ENCODE measurements around the gene CCNK. TPM values are rescaled to one million over a fixed set of nuclear protein-coding genes. Genes with fewer than 3 reads are reported as not detected.

Gene CCNK
- total RNA-seq, 4 donors from 2014 or later = 21.1 to 26.8 (median 25.1) TPM

DNA sequence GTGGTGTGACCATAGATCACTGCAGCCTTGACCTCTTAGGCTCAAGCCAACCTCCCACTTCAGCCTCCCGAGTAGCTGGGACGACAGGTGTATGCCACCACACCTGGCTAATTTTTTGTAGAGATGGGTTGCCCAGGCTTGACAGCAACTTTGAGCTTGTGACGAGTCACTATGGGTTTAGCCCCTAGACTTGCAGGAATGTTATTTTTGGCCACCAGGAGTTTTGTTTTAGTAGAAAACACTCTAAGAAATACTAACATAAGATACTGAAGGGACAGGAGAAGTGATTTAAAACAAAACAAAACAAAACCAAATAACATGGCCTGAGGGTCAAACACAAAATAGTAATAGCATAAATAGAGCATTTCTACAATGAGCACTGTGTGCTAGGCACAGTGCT lies 27.0 kb upstream of the CCNK start:
- TF ChIP-seq, protein P1, sequence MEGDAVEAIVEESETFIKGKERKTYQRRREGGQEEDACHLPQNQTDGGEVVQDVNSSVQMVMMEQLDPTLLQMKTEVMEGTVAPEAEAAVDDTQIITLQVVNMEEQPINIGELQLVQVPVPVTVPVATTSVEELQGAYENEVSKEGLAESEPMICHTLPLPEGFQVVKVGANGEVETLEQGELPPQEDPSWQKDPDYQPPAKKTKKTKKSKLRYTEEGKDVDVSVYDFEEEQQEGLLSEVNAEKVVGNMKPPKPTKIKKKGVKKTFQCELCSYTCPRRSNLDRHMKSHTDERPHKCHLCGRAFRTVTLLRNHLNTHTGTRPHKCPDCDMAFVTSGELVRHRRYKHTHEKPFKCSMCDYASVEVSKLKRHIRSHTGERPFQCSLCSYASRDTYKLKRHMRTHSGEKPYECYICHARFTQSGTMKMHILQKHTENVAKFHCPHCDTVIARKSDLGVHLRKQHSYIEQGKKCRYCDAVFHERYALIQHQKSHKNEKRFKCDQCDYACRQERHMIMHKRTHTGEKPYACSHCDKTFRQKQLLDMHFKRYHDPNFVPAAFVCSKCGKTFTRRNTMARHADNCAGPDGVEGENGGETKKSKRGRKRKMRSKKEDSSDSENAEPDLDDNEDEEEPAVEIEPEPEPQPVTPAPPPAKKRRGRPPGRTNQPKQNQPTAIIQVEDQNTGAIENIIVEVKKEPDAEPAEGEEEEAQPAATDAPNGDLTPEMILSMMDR (IDR thresholded peaks at IDR 0.05; ENCODE audit: low read depth) = no peak

DNA sequence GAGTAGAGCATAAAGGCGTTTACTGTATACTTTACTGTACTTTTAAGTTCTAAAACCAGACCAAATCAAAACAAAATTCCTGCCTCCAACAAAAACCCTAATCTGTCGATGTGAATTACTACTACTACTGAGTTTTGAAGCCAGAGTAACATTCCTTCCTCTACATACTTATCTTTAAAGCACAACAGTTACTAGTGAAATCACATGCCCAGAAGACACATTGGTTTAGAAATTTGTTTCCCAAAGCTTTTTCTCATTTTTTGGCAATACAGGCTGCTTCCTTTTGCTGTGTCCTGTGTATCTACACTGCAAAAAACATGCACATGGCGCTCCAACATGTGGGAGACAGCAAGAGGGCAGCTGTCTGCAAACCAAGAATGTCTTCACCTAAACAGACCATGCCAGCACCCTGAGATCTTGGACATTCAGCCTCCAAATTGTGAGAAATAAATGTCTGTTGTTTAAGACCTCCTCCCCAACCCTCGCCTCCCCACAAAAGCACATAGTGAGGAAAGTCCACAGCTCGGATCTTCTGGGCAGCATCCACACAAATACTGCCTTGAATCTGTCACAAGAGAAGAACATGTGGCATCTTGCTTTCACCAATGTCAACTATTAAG lies 21.6 kb upstream of the CCNK start:
- TF ChIP-seq, protein P1 (IDR thresholded peaks at IDR 0.05; ENCODE audit: low read depth) = no peak

DNA sequence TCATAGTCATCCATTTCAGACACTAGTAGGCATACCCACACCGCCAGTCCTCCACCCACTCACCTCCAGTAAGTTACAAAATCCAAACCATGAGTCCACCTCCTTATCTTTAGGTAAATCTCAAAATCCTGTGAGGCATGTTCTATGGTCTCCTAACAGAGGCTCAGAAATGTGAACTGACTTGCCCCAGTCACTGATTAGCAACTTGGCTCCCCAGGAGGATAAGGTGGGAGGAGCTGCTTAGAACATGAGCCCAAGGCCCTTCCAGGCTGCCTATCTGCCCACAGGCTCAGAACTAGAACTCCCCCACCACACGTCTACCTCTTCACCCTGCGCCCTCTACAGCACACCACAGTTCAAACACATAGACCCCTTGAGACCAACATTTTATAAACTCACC lies 20.4 kb upstream of the CCNK start:
- TF ChIP-seq, protein P1 (IDR thresholded peaks at IDR 0.05; ENCODE audit: low read depth) = no peak

DNA sequence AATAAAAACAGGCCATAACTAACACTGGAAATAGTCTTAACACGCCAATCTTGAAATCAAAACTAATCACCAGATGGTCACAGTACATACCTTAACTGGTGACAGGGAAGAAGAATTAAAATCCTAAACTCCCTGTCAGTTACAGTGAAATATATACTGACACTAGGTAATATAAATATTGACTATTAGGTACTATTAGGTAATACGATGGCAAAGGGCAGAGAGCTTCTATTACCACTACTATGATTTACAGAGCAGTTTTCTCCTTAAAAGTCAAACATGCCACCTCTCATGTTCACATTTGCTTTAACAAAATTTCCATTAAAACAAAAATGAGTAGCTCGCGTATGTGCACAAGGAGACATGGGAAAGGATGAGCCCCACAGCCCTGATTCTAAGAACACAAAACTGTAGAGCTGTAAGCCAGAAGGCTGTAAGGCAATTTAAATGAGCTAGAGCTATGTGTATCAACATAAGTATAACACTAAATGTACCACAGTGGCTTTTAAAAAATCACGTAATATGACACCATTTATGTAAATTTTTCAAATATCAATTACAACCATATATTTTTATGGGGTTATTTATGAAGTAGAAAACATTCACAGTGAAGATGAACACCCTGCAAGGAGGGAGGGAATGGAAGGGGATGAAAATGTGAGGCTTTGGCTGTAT lies 19.7 kb upstream of the CCNK start:
- TF ChIP-seq, protein P1 (IDR thresholded peaks at IDR 0.05; ENCODE audit: low read depth) = no peak

DNA sequence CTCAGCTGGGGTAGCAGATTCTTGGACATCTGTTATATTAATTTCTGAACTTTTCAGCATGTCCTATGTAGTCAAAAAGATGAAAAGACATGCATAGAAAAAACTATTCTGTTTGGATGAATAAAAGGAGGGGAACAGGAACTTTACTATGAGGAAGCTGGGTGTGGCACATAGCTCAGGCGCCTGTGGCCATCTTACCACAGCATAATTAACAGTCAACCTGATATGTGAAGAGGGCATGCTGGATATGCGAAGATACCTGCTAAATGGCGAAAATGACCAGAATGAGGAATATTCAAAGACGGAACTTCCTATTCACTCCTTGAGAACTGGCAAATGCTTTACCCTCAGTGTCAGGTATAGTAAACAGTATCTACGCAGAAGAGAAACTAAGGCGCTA lies 19.0 kb upstream of the CCNK start:
- TF ChIP-seq, protein P1 (IDR thresholded peaks at IDR 0.05; ENCODE audit: low read depth) = no peak

DNA sequence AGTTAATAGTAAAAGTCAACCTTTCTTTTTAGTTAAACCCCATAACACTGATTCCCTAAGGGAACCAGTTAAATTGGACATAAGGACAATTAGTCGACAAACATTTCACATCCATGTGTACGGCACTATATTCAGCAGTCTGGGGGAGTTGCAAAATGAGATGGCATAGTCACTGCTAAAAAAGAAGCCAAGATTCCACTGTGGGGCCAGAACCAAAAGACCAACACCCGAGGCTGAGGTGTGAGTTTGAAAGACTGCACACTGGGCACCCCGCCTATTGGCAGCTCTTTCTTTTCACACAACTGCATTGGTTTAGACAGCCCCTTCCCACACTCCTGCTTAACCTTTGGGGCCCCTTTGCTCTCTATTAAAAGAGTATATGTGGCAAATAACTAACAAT lies 17.2 kb upstream of the CCNK start:
- TF ChIP-seq, protein P1 (IDR thresholded peaks at IDR 0.05; ENCODE audit: low read depth) = no peak

DNA sequence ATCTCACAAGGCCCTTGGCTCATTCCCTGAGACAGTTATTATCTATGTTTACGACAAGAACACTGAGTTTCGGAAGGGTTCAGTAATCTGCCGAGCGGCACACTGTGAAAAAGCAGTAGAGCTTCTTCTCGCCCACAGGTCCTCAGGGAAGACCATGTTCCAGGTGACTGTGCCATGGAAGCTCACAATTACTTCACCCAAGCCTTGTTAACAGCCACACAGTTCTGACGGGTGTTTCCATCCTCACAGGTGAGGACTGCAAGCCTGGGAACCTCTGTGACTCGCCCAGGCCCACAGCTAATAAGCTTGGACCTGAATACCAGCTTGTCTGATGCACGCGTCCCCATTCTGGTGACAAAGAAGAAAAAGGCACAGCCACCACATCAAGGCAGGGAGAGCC lies 15.9 kb upstream of the CCNK start:
- TF ChIP-seq, protein P1 (IDR thresholded peaks at IDR 0.05; ENCODE audit: low read depth) = no peak

All from subcutaneous adipose tissue (tissue), 4 donors.